Measurements from ENCODE around the gene HAUS5.
"Not testable (repeated sequence)": the region's sequence is repeated elsewhere in the genome, so short reads cannot be mapped to it uniquely, and the experiment has no call there.

DNA sequence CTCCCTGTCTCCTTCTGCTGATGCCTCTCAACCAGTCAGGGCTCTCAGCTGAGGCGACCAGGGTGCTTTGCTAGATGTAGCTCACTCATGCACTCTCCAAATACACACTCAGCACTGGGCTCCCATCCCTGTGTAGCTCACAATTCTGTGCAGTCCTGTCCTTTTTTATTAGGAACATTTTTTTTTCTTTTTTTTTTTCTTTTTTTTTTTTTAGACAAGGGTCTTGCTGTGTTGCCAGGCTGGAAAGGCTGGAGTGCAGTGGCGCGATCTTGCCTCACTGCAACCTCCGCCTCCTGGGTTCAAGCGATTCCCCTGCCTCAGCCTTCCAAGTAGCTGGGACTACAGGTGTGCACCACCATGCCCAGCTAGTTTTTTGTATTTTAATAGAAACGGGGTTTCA lies 42.3 kb downstream of the HAUS5 start:
- TF ChIP-seq, protein P1, sequence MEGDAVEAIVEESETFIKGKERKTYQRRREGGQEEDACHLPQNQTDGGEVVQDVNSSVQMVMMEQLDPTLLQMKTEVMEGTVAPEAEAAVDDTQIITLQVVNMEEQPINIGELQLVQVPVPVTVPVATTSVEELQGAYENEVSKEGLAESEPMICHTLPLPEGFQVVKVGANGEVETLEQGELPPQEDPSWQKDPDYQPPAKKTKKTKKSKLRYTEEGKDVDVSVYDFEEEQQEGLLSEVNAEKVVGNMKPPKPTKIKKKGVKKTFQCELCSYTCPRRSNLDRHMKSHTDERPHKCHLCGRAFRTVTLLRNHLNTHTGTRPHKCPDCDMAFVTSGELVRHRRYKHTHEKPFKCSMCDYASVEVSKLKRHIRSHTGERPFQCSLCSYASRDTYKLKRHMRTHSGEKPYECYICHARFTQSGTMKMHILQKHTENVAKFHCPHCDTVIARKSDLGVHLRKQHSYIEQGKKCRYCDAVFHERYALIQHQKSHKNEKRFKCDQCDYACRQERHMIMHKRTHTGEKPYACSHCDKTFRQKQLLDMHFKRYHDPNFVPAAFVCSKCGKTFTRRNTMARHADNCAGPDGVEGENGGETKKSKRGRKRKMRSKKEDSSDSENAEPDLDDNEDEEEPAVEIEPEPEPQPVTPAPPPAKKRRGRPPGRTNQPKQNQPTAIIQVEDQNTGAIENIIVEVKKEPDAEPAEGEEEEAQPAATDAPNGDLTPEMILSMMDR (IDR thresholded peaks at IDR 0.05), result not testable (repeated sequence)
- TF ChIP-seq POLR2A (IDR thresholded peaks at IDR 0.05), result not testable (repeated sequence)

Data from testis (tissue), 2 donors.